Neuronal stem cell (in vitro differentiated cells): Measurements from ENCODE around the gene LTC4S. TPM values are rescaled to one million over a fixed set of nuclear protein-coding genes. Genes with fewer than 3 reads are reported as not detected.
A peak's percentile ranks its signal among the peaks of the same experiment; 100 is the strongest.
"Not testable (repeated sequence)": the region's sequence is repeated elsewhere in the genome, so short reads cannot be mapped to it uniquely, and the experiment has no call there.

Experiments
- DNase-seq: peaks from one replicate; pipeline ENCODE4 v3.0.0-alpha.2; 2013; ENCODE audit warnings: low spot score
- H2AFZ ChIP-seq: one replicate; pipeline ENCODE4 v1.6.1; 2013; ENCODE audit warnings: mild to moderate bottlenecking, low read length, inconsistent platforms
- H2AK5ac ChIP-seq: 2 replicates; pipeline ENCODE4 v1.6.1; 2013; ENCODE audit warnings: low read depth, mild to moderate bottlenecking, inconsistent platforms, low read length, moderate library complexity, mixed read lengths
- H2BK120ac ChIP-seq: 2 replicates; pipeline ENCODE4 v1.6.1; 2013; ENCODE audit warnings: low read depth, mild to moderate bottlenecking, inconsistent platforms, low read length, moderate library complexity, mixed read lengths
- H2BK12ac ChIP-seq: one replicate; pipeline ENCODE4 v1.6.1; 2013; ENCODE audit warnings: low read length, inconsistent platforms
- H2BK15ac ChIP-seq: 2 replicates; pipeline ENCODE4 v1.6.1; 2013; ENCODE audit warnings: mild to moderate bottlenecking, low read length, inconsistent platforms, mixed read lengths
- H2BK5ac ChIP-seq: one replicate; pipeline ENCODE4 v1.6.1; 2013; ENCODE audit warnings: inconsistent platforms, mild to moderate bottlenecking, low read length, moderate library complexity
- H3K14ac ChIP-seq: one replicate; pipeline ENCODE4 v1.6.1; 2013; ENCODE audit warnings: low read length, inconsistent platforms
- H3K18ac ChIP-seq: 2 replicates; pipeline ENCODE4 v1.6.1; 2013; ENCODE audit warnings: low read length, inconsistent platforms
- H3K23ac ChIP-seq: 2 replicates; pipeline ENCODE4 v1.6.1; 2013; ENCODE audit warnings: low read depth, mild to moderate bottlenecking, mixed read lengths, low read length, inconsistent platforms; ENCODE audit not compliant: poor library complexity
- H3K27ac ChIP-seq: replicated peaks from 3 replicates; pipeline ENCODE4 v1.5.1; 2013; ENCODE audit warnings: low read length, inconsistent platforms
- H3K27me3 ChIP-seq, 3 experiments: 2 replicates each; pipeline ENCODE4 v1.6.1; 2013; ENCODE audit warnings: low read length in 3 of 3, mild to moderate bottlenecking in 2 of 3, inconsistent platforms in 1 of 3, low read depth in 1 of 3, mixed read lengths in 1 of 3, moderate library complexity in 1 of 3; ENCODE audit not compliant: control insufficient read depth in 3 of 3, insufficient read depth in 3 of 3
- H3K36me3 ChIP-seq, 2 donors: replicated peaks in 1 of 2; 2 replicates each; pipeline ENCODE4 v1.6.1; 2013; ENCODE audit warnings: low read length in 2 of 2; ENCODE audit not compliant: control insufficient read depth in 2 of 2, insufficient read depth in 2 of 2
- H3K4ac ChIP-seq: 2 replicates; pipeline ENCODE4 v1.6.1; 2013; ENCODE audit warnings: inconsistent platforms, mild to moderate bottlenecking, low read length, moderate library complexity
- H3K4me1 ChIP-seq, 2 donors: 1 replicate in 1 of 2; 2 replicates in 1 of 2; pipeline ENCODE4 v1.6.1; 2013; ENCODE audit warnings: low read length in 2 of 2, low read depth in 1 of 2; ENCODE audit not compliant: control insufficient read depth in 2 of 2, insufficient read depth in 1 of 2
- H3K4me2 ChIP-seq: one replicate; pipeline ENCODE4 v1.6.1; 2013; ENCODE audit warnings: mild to moderate bottlenecking, low read length, inconsistent platforms; ENCODE audit not compliant: insufficient read depth, poor library complexity, severe bottlenecking
- H3K4me3 ChIP-seq, 2 donors: 2 replicates each; pipeline ENCODE4 v1.5.1; 2013; ENCODE audit warnings: low read length in 2 of 2, mild to moderate bottlenecking in 2 of 2, inconsistent platforms in 1 of 2, moderate library complexity in 1 of 2
- H3K79me1 ChIP-seq: one replicate; pipeline ENCODE4 v1.6.1; 2013; ENCODE audit warnings: low read depth, mild to moderate bottlenecking, inconsistent platforms, low read length, moderate library complexity
- H3K9ac ChIP-seq: one replicate; pipeline ENCODE4 v1.6.1; 2013; ENCODE audit warnings: mild to moderate bottlenecking, low read depth, low read length, inconsistent platforms; ENCODE audit not compliant: poor library complexity
- H3K9me3 ChIP-seq, 2 donors: replicated peaks in 1 of 2; 2 replicates each; pipeline versions ENCODE3 to v1.6.1; 2013; ENCODE audit warnings: low read length in 2 of 2, mild to moderate bottlenecking in 2 of 2, inconsistent platforms in 1 of 2, low read depth in 1 of 2, mixed read lengths in 1 of 2, moderate library complexity in 1 of 2; ENCODE audit not compliant: control insufficient read depth in 2 of 2, insufficient read depth in 1 of 2
- H4K8ac ChIP-seq: one replicate; pipeline ENCODE4 v1.6.1; 2013; ENCODE audit warnings: low read depth, mild to moderate bottlenecking, inconsistent platforms, low read length, moderate library complexity
- H4K91ac ChIP-seq: one replicate; pipeline ENCODE4 v1.6.1; 2013; ENCODE audit warnings: low read length, low read depth, mild to moderate bottlenecking, inconsistent platforms; ENCODE audit not compliant: poor library complexity
- WGBS, 2 donors: extraction: QIAGEN DNeasy Blood & Tissue Kit; methylation state at CpG; one replicate each; pipeline ENCODE4 v1.1.7; 2013; ENCODE audit warnings: missing lambda C conversion rate in 2 of 2, mixed read lengths in 1 of 2; ENCODE audit not compliant: insufficient read length in 2 of 2, insufficient replicate concordance in 1 of 2; ENCODE audit errors: extremely low coverage in 2 of 2; 5-methylcytosine and 5-hydroxymethylcytosine counted together
- polyA plus RNA-seq, 2 experiments: library from polyadenylated mRNA; stranded (reverse); fragments of 200-250 nt; gene quantifications; one replicate each; pipeline ENCODE4 v1.2.3, GENCODE V29; 2013

The LTC4S gene
- 1.1 TPM for polyA plus RNA-seq (2013, experiment 1 of 2)
- 1.1 TPM for polyA plus RNA-seq (2013, experiment 2 of 2)

- no peak within 1 kb of the TSS for H2BK12ac ChIP-seq
- peaks cover 0 to 8% (median 0%) of the 10 kb centered on the region in 3 experiments for H3K27me3 ChIP-seq
- peak within 1 kb of the TSS; percentile 79 for H2AK5ac ChIP-seq
- peak within 1 kb of the TSS; percentile 44 for H3K9ac ChIP-seq
- H3K4me3 ChIP-seq = no peak within 1 kb of the TSS
- no peak for DNase-seq
- H3K4me1 ChIP-seq = peaks cover 3 to 5% of the 10 kb centered on the region in 2 donors
- no peak within 1 kb of the TSS for H3K4me2 ChIP-seq
- peak within 1 kb of the TSS; percentile 82 for H3K14ac ChIP-seq
- peak within 1 kb of the TSS; percentile 39 for H2BK5ac ChIP-seq
- WGBS, 2 donors = no CpG with 5 or more reads among the region's 19 CpGs
- H2BK120ac ChIP-seq = no peak within 1 kb of the TSS
- H4K91ac ChIP-seq = peak within 1 kb of the TSS; percentile 69
- H2BK15ac ChIP-seq = peak within 1 kb of the TSS; percentile 2
- no peak within 1 kb of the TSS for H3K4ac ChIP-seq
- H3K18ac ChIP-seq = peak within 1 kb of the TSS; percentile 53
- no peak within 1 kb of the TSS for H2AFZ ChIP-seq
- H3K9me3 ChIP-seq = peaks cover 0 to 5% of the 10 kb centered on the region in 2 donors
- no peak within 1 kb of the TSS for H3K27ac ChIP-seq
- H3K79me1 ChIP-seq = peaks cover 2% of the 10 kb centered on the region
- H4K8ac ChIP-seq = peak within 1 kb of the TSS; percentile 23
- H3K23ac ChIP-seq = peak within 1 kb of the TSS; percentile 73
- H3K36me3 ChIP-seq = peaks cover 9 to 21% of the 10 kb centered on the region in 2 donors
These were observed at the start of gene LTC4S for GRCh38 chr5:179793468-179794139. LTC4S (plus strand) TSS chr5:179793986; CDS start chr5:179794081, 95 bp downstream.

GRCh38 chr5:179744106-179744505 is 49.7 kb upstream of the LTC4S start:
- not testable (repeated sequence) for H3K4me2 ChIP-seq

GRCh38 chr5:179746872-179747271 is 46.9 kb upstream of the LTC4S start:
- Histone ChIP-seq H2AFZ (no peak overlapping the region), H3K18ac (no peak overlapping the region)
- no CpG with 5 or more reads among the region's 2 CpGs for WGBS, 2 donors

More at GRCh38 chr5:179744106-179744505, 49.7 kb upstream of the LTC4S start:
- not testable (repeated sequence) for H3K23ac ChIP-seq, H2AK5ac ChIP-seq, H3K18ac ChIP-seq, H2AFZ ChIP-seq, H3K4me1 ChIP-seq, H4K91ac ChIP-seq, H3K4ac ChIP-seq, H3K79me1 ChIP-seq, H2BK12ac ChIP-seq, H3K27me3 ChIP-seq, H4K8ac ChIP-seq, H2BK15ac ChIP-seq, DNase-seq, H3K4me3 ChIP-seq, H3K27ac ChIP-seq, H2BK5ac ChIP-seq, H3K9ac ChIP-seq, H2BK120ac ChIP-seq, H3K14ac ChIP-seq
- no CpG with 5 or more reads among the region's 7 CpGs for WGBS, 2 donors
- H3K36me3 ChIP-seq = peaks cover 3 to 61% of the 10 kb centered on the region in 2 donors
- peaks cover 0 to 25% of the 10 kb centered on the region in 2 donors for H3K9me3 ChIP-seq

GRCh38 chr5:179747811-179748210 is 46.0 kb upstream of the LTC4S start:
- Histone ChIP-seq H3K18ac (no peak overlapping the region), H2BK12ac (no peak overlapping the region), H3K36me3 (peaks cover 7 to 54% of the 10 kb centered on the region in 2 donors), H3K9me3 (peaks cover 3 to 14% of the 10 kb centered on the region in 2 donors), H3K14ac (no peak overlapping the region), H3K4me1 (no peaks in the 10 kb centered on the region), H3K79me1 (peaks cover 3% of the 10 kb centered on the region), H3K27ac (no peak overlapping the region), H4K91ac (no peak overlapping the region), H2BK15ac (no peak overlapping the region), H4K8ac (no peak overlapping the region), H3K4me3 (no peak overlapping the region), H2BK120ac (no peak overlapping the region), H3K23ac (no peak overlapping the region), H2BK5ac (no peak overlapping the region), H3K9ac (no peak overlapping the region), H2AFZ (no peak overlapping the region), H3K4ac (no peak overlapping the region), H2AK5ac (no peak overlapping the region), H3K27me3 (no peaks in the 10 kb centered on the region), H3K4me2 (no peak overlapping the region)
- WGBS, 2 donors = no CpG with 5 or more reads among the region's 3 CpGs
- DNase-seq = no peak

More at GRCh38 chr5:179746872-179747271, 46.9 kb upstream of the LTC4S start:
- no peak for DNase-seq
- Histone ChIP-seq H2BK5ac (no peak overlapping the region), H2AK5ac (no peak overlapping the region), H2BK120ac (no peak overlapping the region), H3K27ac (no peak overlapping the region), H3K14ac (no peak overlapping the region), H3K9me3 (peaks cover 3 to 14% of the 10 kb centered on the region in 2 donors), H3K4me1 (no peaks in the 10 kb centered on the region), H3K4me3 (no peak overlapping the region), H3K36me3 (peaks cover 7 to 60% of the 10 kb centered on the region in 2 donors), H3K9ac (no peak overlapping the region), H3K79me1 (peaks cover 3% of the 10 kb centered on the region), H3K27me3 (no peaks in the 10 kb centered on the region), H4K91ac (no peak overlapping the region), H2BK12ac (no peak overlapping the region), H3K23ac (no peak overlapping the region), H4K8ac (no peak overlapping the region), H3K4me2 (no peak overlapping the region), H2BK15ac (no peak overlapping the region), H3K4ac (no peak overlapping the region)
